WTC11 (cell line): ENCODE results near the gene SLC25A44. TPM values are rescaled to one million over a fixed set of nuclear protein-coding genes. Genes with fewer than 3 reads are reported as not detected.

ENCODE experiments used
- ATAC-seq: fragments of 200-7000 bp; cut with Tn5 transposase; 2 replicates; pipeline ENCODE4 v1.10.0; 2021; ENCODE audit warnings: mild to moderate bottlenecking, moderate library complexity
- CTCF ChIA-PET: fragments of 300-600 bp; sonication (Branson Sonifier 250); formaldehyde crosslinking; loops from one replicate; lab custom pipeline; 2021; ENCODE audit warnings: antibody characterized with exemption; lab: Charles Lee
- POLR2A ChIA-PET: fragments of 350-600 bp; sonication (Branson Sonifier 250); formaldehyde crosslinking; loops from one replicate; lab custom pipeline; 2021; ENCODE audit warnings: antibody characterized with exemption; lab: Charles Lee
- DNase-seq: peaks from one replicate; pipeline ENCODE4 v3.0.0; 2021; ENCODE audit warnings: low spot score
- H3K27ac Mint-ChIP-seq: 2 replicates; pipeline ENCODE4 v1.8.0; 2021; ENCODE audit warnings: mixed read lengths
- H3K27me3 Mint-ChIP-seq: 2 replicates; pipeline ENCODE4 v1.8.0; 2021; ENCODE audit warnings: low read depth, mild to moderate bottlenecking, moderate library complexity, mixed read lengths
- H3K36me3 Mint-ChIP-seq: 2 replicates; pipeline ENCODE4 v1.8.0; 2021; ENCODE audit warnings: mixed read lengths
- H3K4me1 Mint-ChIP-seq: 2 replicates; pipeline ENCODE4 v1.8.0; 2022; ENCODE audit warnings: mixed read lengths
- H3K4me3 Mint-ChIP-seq: 2 replicates; pipeline ENCODE4 v1.8.0; 2021; ENCODE audit warnings: mild to moderate bottlenecking, moderate library complexity, mixed read lengths
- H3K9me3 Mint-ChIP-seq: 2 replicates; pipeline ENCODE4 v1.8.0; 2021; ENCODE audit warnings: mixed read lengths
- CBFB ChIP-seq: sonication (generic); formaldehyde crosslinking; IDR thresholded peaks from 2 replicates; pipeline ENCODE4 v1.8.1; 2022; ENCODE audit warnings: mild to moderate bottlenecking, low read depth, missing genetic modification reagents
- ETV6 ChIP-seq: sonication (generic); formaldehyde crosslinking; IDR thresholded peaks from 2 replicates; pipeline ENCODE4 v1.8.1; 2022; ENCODE audit warnings: mild to moderate bottlenecking, missing genetic modification reagents
- GTF2I ChIP-seq: fragments of 250-450 bp; sonication (Bioruptor Pico); conservative IDR thresholded peaks from 2 replicates; pipeline ENCODE4 v1.4.0; 2021; ENCODE audit warnings: mild to moderate bottlenecking
- JUN ChIP-seq: sonication (generic); formaldehyde crosslinking; IDR thresholded peaks from 2 replicates; pipeline ENCODE4 v1.8.0; 2023; ENCODE audit warnings: mild to moderate bottlenecking, missing genetic modification reagents
- PRRX2 ChIP-seq: fragments of 250-450 bp; sonication (Bioruptor Pico); IDR thresholded peaks from 2 replicates; pipeline ENCODE4 v1.8.0; 2021; ENCODE audit warnings: mild to moderate bottlenecking
- RELA ChIP-seq: sonication (generic); formaldehyde crosslinking; IDR thresholded peaks from 2 replicates; pipeline ENCODE4 v1.8.1; 2022; ENCODE audit warnings: missing genetic modification reagents, mild to moderate bottlenecking, borderline replicate concordance
- ZNF219 ChIP-seq: sonication (generic); formaldehyde crosslinking; IDR thresholded peaks from 2 replicates; pipeline ENCODE4 v1.8.0; 2023; ENCODE audit warnings: missing genetic modification reagents, mild to moderate bottlenecking, borderline replicate concordance
- total RNA-seq: library from RNA; stranded (reverse); gene quantifications from 3 replicates; pipeline ENCODE4 v1.2.3, GENCODE V29; 2021
- TF ChIP-seq, protein P1 (sequence below): sonication (generic); formaldehyde crosslinking; IDR thresholded peaks from 2 replicates; pipeline ENCODE4 v1.8.0; 2022; ENCODE audit warnings: missing genetic modification reagents
- TF ChIP-seq, protein P2 (sequence below): sonication (generic); formaldehyde crosslinking; IDR thresholded peaks from 2 replicates; pipeline ENCODE4 v1.8.1; 2022; ENCODE audit warnings: low read depth, missing genetic modification reagents, borderline replicate concordance
- TF ChIP-seq, protein P3 (sequence below): fragments of 250-450 bp; sonication (Bioruptor Pico); IDR thresholded peaks from 2 replicates; pipeline ENCODE4 v1.9.0; 2021; ENCODE audit warnings: mild to moderate bottlenecking
- TF ChIP-seq, protein P4 (sequence below): sonication (generic); formaldehyde crosslinking; IDR thresholded peaks from 2 replicates; pipeline ENCODE4 v1.8.1; 2022; ENCODE audit warnings: low read depth, mild to moderate bottlenecking, moderate library complexity, missing genetic modification reagents, borderline replicate concordance
- TF ChIP-seq, protein P5 (sequence below): sonication (generic); formaldehyde crosslinking; IDR thresholded peaks from 2 replicates; pipeline ENCODE4 v1.8.1; 2023; ENCODE audit warnings: mild to moderate bottlenecking, missing genetic modification reagents, borderline replicate concordance
- TF ChIP-seq, protein P6 (sequence below): fragments of 200-600 bp; IDR thresholded peaks from 2 replicates; pipeline ENCODE4 v1.8.0; 2022; ENCODE audit warnings: antibody characterized with exemption

The SLC25A44 gene
- total RNA-seq, 1 experiment from 2014 or later: 29.1 TPM

DNA sequence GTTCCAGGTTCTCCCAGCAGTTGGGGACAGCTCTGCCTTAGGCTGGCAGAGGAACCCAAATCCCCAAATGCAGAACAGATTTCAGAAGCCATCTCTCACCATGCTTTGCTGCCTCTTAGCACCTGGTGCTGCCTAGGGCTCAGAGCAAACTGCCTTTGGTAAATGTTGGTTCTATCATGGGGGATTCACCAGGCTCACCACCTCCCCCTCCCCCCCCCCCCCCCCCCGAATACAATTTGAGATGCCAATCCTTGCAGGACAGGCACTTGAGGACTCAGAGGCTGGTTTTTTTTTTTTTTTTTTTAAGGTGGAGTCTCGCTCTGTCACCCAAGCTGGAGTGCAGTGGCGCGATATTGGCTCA is 54.4 kb downstream of the SLC25A44 start (continued):
- TF ChIP-seq, protein P1, sequence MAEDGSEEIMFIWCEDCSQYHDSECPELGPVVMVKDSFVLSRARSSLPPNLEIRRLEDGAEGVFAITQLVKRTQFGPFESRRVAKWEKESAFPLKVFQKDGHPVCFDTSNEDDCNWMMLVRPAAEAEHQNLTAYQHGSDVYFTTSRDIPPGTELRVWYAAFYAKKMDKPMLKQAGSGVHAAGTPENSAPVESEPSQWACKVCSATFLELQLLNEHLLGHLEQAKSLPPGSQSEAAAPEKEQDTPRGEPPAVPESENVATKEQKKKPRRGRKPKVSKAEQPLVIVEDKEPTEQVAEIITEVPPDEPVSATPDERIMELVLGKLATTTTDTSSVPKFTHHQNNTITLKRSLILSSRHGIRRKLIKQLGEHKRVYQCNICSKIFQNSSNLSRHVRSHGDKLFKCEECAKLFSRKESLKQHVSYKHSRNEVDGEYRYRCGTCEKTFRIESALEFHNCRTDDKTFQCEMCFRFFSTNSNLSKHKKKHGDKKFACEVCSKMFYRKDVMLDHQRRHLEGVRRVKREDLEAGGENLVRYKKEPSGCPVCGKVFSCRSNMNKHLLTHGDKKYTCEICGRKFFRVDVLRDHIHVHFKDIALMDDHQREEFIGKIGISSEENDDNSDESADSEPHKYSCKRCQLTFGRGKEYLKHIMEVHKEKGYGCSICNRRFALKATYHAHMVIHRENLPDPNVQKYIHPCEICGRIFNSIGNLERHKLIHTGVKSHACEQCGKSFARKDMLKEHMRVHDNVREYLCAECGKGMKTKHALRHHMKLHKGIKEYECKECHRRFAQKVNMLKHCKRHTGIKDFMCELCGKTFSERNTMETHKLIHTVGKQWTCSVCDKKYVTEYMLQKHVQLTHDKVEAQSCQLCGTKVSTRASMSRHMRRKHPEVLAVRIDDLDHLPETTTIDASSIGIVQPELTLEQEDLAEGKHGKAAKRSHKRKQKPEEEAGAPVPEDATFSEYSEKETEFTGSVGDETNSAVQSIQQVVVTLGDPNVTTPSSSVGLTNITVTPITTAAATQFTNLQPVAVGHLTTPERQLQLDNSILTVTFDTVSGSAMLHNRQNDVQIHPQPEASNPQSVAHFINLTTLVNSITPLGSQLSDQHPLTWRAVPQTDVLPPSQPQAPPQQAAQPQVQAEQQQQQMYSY: no peak
- TF ChIP-seq, protein P2, sequence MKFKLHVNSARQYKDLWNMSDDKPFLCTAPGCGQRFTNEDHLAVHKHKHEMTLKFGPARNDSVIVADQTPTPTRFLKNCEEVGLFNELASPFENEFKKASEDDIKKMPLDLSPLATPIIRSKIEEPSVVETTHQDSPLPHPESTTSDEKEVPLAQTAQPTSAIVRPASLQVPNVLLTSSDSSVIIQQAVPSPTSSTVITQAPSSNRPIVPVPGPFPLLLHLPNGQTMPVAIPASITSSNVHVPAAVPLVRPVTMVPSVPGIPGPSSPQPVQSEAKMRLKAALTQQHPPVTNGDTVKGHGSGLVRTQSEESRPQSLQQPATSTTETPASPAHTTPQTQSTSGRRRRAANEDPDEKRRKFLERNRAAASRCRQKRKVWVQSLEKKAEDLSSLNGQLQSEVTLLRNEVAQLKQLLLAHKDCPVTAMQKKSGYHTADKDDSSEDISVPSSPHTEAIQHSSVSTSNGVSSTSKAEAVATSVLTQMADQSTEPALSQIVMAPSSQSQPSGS (CRISPR knock-in tag): no peak
- TF ChIP-seq ETV6 (no peak), ZNF219 (CRISPR knock-in tag) (no peak)
- TF ChIP-seq, all 79 proteins: peak for 0

DNA sequence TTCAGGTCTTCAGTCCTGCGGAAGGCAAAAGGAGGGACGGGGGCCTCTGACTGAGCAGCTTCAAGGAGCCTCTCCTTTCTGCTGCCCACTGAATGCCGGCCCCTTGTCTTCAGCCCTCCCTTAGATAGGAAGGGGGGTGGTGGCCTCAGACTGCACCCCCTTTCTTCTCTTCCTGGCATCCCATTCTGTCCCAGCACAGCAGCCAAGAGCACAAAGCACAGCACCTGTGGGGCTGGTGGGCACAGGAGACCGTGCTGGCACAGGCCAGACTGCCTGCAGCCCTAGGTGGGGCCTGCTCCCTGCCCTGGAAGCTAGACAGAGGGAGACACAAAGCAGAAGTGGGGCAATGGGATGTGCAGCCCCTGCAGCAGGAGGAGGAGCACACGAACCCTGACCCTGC is 55.7 kb downstream of the SLC25A44 start:
- H3K36me3 Mint-ChIP-seq: peaks cover 47% of the 10 kb centered on the region
- H3K27me3 Mint-ChIP-seq: peaks cover 4% of the 10 kb centered on the region
- ChIA-PET CTCF (interaction anchor here (0.8 to 5.1 kb wide), 4 partner anchors 10 to 109 kb away, joined by 3 to 84 read pairs (median 6); no protein-coding TSS in a partner anchor), POLR2A (interaction anchor here (1.0 kb wide), 1 partner anchor 307 kb away, joined by 3 read pairs; no protein-coding TSS in a partner anchor)
- no peak overlapping the region for H3K4me3 Mint-ChIP-seq
- DNase-seq (no peak), ATAC-seq (no peak)
- no peaks in the 10 kb centered on the region for H3K9me3 Mint-ChIP-seq
- TF ChIP-seq, protein P3, sequence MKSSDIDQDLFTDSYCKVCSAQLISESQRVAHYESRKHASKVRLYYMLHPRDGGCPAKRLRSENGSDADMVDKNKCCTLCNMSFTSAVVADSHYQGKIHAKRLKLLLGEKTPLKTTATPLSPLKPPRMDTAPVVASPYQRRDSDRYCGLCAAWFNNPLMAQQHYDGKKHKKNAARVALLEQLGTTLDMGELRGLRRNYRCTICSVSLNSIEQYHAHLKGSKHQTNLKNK (CRISPR knock-in tag): no peak
- TF ChIP-seq JUN (CRISPR knock-in tag) (no peak), PRRX2 (CRISPR knock-in tag) (no peak)
- TF ChIP-seq, protein P4, sequence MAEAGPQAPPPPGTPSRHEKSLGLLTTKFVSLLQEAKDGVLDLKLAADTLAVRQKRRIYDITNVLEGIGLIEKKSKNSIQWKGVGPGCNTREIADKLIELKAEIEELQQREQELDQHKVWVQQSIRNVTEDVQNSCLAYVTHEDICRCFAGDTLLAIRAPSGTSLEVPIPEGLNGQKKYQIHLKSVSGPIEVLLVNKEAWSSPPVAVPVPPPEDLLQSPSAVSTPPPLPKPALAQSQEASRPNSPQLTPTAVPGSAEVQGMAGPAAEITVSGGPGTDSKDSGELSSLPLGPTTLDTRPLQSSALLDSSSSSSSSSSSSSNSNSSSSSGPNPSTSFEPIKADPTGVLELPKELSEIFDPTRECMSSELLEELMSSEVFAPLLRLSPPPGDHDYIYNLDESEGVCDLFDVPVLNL (CRISPR knock-in tag): no peak
- TF ChIP-seq, protein P5, sequence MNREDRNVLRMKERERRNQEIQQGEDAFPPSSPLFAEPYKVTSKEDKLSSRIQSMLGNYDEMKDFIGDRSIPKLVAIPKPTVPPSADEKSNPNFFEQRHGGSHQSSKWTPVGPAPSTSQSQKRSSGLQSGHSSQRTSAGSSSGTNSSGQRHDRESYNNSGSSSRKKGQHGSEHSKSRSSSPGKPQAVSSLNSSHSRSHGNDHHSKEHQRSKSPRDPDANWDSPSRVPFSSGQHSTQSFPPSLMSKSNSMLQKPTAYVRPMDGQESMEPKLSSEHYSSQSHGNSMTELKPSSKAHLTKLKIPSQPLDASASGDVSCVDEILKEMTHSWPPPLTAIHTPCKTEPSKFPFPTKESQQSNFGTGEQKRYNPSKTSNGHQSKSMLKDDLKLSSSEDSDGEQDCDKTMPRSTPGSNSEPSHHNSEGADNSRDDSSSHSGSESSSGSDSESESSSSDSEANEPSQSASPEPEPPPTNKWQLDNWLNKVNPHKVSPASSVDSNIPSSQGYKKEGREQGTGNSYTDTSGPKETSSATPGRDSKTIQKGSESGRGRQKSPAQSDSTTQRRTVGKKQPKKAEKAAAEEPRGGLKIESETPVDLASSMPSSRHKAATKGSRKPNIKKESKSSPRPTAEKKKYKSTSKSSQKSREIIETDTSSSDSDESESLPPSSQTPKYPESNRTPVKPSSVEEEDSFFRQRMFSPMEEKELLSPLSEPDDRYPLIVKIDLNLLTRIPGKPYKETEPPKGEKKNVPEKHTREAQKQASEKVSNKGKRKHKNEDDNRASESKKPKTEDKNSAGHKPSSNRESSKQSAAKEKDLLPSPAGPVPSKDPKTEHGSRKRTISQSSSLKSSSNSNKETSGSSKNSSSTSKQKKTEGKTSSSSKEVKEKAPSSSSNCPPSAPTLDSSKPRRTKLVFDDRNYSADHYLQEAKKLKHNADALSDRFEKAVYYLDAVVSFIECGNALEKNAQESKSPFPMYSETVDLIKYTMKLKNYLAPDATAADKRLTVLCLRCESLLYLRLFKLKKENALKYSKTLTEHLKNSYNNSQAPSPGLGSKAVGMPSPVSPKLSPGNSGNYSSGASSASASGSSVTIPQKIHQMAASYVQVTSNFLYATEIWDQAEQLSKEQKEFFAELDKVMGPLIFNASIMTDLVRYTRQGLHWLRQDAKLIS (CRISPR knock-in tag): no peak
- H3K27ac Mint-ChIP-seq: peak overlapping the region; percentile 23; the same call in 1 of the 2 replicates
- H3K4me1 Mint-ChIP-seq: peaks cover 20% of the 10 kb centered on the region

DNA sequence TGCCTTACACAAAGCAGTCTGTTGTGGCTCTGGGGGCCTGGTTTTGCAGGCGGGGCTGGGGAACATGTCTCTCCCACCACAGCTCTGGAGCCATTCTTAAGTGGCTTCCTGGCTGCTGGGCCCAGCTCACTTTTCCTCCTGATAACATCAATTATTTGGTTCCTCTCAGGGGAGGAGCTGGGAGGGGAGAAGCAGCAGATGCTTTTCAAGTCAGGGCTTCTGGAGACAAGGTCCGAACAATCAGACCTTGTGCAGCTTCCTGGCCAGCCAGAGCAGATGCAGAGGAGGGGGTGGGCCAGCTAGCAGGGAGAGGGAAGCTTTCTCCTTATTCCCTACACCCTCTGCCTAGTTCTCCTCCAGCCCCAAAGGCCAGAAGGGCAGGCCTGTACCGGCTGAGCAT is 57.6 kb downstream of the SLC25A44 start:
- no peak overlapping the region for H3K27ac Mint-ChIP-seq

More for the DNA sequence above, 57.6 kb downstream of the SLC25A44 start:
- ChIA-PET CTCF (interaction anchor here (0.6 to 1.7 kb wide), 6 partner anchors 8 to 978 kb away, joined by 3 to 6 read pairs (median 4); partner anchors contain the start of genes CLK2 and PMF1), POLR2A (interaction anchor here (0.6 kb wide), 1 partner anchor 273 kb away, joined by 6 read pairs; no protein-coding TSS in a partner anchor)
- H3K36me3 Mint-ChIP-seq: peaks cover 55% of the 10 kb centered on the region
- ATAC-seq: no peak
- H3K4me1 Mint-ChIP-seq: peaks cover 6% of the 10 kb centered on the region
- no peaks in the 10 kb centered on the region for H3K9me3 Mint-ChIP-seq
- no peak for DNase-seq
- no peaks in the 10 kb centered on the region for H3K27me3 Mint-ChIP-seq
- no peak for TF ChIP-seq RELA (CRISPR knock-in tag)
- no peak for TF ChIP-seq CBFB
- TF ChIP-seq, protein P6, sequence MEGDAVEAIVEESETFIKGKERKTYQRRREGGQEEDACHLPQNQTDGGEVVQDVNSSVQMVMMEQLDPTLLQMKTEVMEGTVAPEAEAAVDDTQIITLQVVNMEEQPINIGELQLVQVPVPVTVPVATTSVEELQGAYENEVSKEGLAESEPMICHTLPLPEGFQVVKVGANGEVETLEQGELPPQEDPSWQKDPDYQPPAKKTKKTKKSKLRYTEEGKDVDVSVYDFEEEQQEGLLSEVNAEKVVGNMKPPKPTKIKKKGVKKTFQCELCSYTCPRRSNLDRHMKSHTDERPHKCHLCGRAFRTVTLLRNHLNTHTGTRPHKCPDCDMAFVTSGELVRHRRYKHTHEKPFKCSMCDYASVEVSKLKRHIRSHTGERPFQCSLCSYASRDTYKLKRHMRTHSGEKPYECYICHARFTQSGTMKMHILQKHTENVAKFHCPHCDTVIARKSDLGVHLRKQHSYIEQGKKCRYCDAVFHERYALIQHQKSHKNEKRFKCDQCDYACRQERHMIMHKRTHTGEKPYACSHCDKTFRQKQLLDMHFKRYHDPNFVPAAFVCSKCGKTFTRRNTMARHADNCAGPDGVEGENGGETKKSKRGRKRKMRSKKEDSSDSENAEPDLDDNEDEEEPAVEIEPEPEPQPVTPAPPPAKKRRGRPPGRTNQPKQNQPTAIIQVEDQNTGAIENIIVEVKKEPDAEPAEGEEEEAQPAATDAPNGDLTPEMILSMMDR: no peak
- TF ChIP-seq GTF2I (CRISPR knock-in tag): no peak
- no peak for TF ChIP-seq ZNF219 (CRISPR knock-in tag)
- H3K4me3 Mint-ChIP-seq: no peak overlapping the region
